Measurements from ENCODE around the gene ZDHHC7.
"Not testable (repeated sequence)": the region's sequence is repeated elsewhere in the genome, so short reads cannot be mapped to it uniquely, and the experiment has no call there.

ZDHHC7 gene

GRCh38 chr16:85034591-85035433 is 23.5 kb upstream of the ZDHHC7 start:
- no peak for DNase-seq (ENCODE audit: low read depth in 2 of 2)
- TF ChIP-seq, protein P1, sequence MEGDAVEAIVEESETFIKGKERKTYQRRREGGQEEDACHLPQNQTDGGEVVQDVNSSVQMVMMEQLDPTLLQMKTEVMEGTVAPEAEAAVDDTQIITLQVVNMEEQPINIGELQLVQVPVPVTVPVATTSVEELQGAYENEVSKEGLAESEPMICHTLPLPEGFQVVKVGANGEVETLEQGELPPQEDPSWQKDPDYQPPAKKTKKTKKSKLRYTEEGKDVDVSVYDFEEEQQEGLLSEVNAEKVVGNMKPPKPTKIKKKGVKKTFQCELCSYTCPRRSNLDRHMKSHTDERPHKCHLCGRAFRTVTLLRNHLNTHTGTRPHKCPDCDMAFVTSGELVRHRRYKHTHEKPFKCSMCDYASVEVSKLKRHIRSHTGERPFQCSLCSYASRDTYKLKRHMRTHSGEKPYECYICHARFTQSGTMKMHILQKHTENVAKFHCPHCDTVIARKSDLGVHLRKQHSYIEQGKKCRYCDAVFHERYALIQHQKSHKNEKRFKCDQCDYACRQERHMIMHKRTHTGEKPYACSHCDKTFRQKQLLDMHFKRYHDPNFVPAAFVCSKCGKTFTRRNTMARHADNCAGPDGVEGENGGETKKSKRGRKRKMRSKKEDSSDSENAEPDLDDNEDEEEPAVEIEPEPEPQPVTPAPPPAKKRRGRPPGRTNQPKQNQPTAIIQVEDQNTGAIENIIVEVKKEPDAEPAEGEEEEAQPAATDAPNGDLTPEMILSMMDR (IDR thresholded peaks at IDR 0.05; ENCODE audit: low read depth, low read length), result no peak
- H3K4me3 ChIP-seq (replicated peaks in 1 of 2; ENCODE audit: low read depth in 2 of 2, low read length in 2 of 2), result no peak overlapping the region

DNA sequence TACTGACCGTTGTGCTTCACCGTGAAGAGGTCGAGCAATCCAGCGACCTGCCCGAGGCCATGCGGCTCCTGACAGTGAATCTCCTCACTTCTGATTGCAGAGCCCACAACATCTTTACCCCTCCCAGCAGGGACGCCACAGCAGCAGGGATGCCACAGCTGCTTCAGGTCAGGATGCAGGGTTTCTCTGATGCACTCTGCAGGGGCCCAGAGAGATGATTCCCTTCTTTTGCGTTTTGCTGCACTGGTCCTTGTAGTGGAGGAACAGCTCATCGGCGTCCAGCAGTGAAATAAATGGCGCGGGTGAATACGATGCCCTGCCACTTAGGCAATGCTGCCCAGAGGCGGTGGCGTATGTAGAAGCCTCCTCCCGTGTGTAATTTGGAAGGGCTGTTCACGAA is 21.8 kb upstream of the ZDHHC7 start:
- H3K4me3 ChIP-seq (replicated peaks in 1 of 2; ENCODE audit: low read depth in 2 of 2, low read length in 2 of 2), result no peak overlapping the region
- TF ChIP-seq, protein P1 (IDR thresholded peaks at IDR 0.05; ENCODE audit: low read depth, low read length), result no peak
- no peak for DNase-seq (ENCODE audit: low read depth in 2 of 2)

GRCh38 chr16:85032187-85032586 is 20.9 kb upstream of the ZDHHC7 start:
- not testable (repeated sequence) for H3K4me3 ChIP-seq (replicated peaks in 1 of 2; ENCODE audit: low read depth in 2 of 2, low read length in 2 of 2); DNase-seq (ENCODE audit: low read depth in 2 of 2)

GRCh38 chr16:85031451-85031850 is 20.1 kb upstream of the ZDHHC7 start:
- H3K4me3 ChIP-seq (replicated peaks in 1 of 2; ENCODE audit: low read depth in 2 of 2, low read length in 2 of 2), result no peak overlapping the region
- TF ChIP-seq, protein P1 (IDR thresholded peaks at IDR 0.05; ENCODE audit: low read depth, low read length), result no peak

GRCh38 chr16:85029981-85030401 is 18.7 kb upstream of the ZDHHC7 start:
- no peak overlapping the region for H3K4me3 ChIP-seq (replicated peaks in 1 of 2; ENCODE audit: low read depth in 2 of 2, low read length in 2 of 2)
- peak in 1 of 2 donors; percentile 53 for DNase-seq (ENCODE audit: low read depth in 2 of 2)

More at GRCh38 chr16:85031451-85031850, 20.1 kb upstream of the ZDHHC7 start:
- DNase-seq (ENCODE audit: low read depth in 2 of 2), result no peak

DNA sequence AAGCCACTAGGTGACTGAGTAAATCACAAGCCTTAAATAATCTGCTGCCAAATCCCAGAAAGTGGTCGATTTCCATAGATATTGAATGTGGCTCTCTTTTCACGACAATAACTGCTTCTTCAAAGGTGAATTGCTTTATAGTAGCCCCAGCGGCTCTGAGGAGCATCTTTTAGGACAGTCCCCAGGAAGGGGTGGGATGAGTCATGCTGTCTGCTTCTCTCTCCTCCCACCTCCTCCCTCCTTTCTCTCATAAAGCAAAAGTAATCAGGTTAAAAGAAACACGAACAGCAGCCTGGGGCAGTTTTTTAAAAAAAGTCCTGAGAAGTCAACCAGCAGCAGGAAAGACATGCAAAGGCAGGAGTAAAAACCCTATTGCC is 18.1 kb upstream of the ZDHHC7 start:
- TF ChIP-seq, protein P1 (IDR thresholded peaks at IDR 0.05; ENCODE audit: low read depth, low read length), result no peak
- DNase-seq (ENCODE audit: low read depth in 2 of 2), result peak in 1 of 2 donors; percentile 73
- peak overlapping the region in 1 of 2 donors; percentile 76 for H3K4me3 ChIP-seq (replicated peaks in 1 of 2; ENCODE audit: low read depth in 2 of 2, low read length in 2 of 2)

More at GRCh38 chr16:85029981-85030401, 18.7 kb upstream of the ZDHHC7 start:
- TF ChIP-seq, protein P1 (IDR thresholded peaks at IDR 0.05; ENCODE audit: low read depth, low read length), result no peak

DNA sequence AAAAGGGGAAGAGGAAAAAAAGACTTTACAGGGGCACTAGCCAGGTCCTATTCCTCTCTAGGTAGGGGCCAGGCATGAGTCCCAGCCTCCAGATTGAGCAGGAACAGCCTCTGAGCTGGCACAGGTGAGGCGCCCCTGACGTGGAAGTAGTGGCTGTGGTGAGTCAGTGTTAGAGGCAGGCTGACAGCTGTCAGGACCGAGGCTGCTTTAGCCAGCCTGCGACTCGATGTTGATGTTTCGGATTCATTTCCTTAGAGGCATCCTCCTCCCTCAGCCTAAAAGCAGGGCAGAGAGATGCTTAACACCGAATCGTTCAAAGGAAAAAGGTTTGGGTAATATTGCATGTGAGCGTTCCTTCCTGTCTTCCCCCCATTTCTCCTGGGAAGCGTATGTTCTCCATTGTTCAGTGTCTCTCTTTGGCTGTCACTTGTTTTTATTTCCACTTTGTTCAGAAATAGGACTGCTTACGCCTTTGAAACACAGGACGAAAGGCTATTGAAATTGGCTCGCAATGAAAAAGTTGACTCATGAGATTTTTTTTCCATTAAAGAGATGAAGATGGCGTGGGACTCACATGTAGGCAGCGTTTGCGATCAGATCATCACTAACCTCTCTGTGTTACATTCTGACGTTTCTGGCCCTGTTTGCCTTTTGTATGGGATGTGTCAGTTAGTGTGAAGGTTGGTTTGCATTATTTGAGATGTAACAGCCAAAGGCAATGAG is 17.5 kb upstream of the ZDHHC7 start:
- DNase-seq (ENCODE audit: low read depth in 2 of 2), result peak in 1 of 2 donors; percentile 80
- TF ChIP-seq, protein P1 (IDR thresholded peaks at IDR 0.05; ENCODE audit: low read depth, low read length), result no peak
- peak overlapping the region; percentile 15 to 76 for H3K4me3 ChIP-seq (replicated peaks in 1 of 2; ENCODE audit: low read depth in 2 of 2, low read length in 2 of 2)

Data from cardiac fibroblast (primary cell).